Bronchial epithelial cell (primary cell): ENCODE data around the gene CARMIL1. TPM values are rescaled to one million over a fixed set of nuclear protein-coding genes. Genes with fewer than 3 reads are reported as not detected.

ENCODE experiments used
- DNase-seq: peaks from one replicate; pipeline ENCODE4 v3.0.0-alpha.2; 2010; ENCODE audit warnings: low read depth
- FAIRE-seq: peaks from 2 replicates; lab custom pipeline; 2011; peaks lifted over from hg19 to GRCh38; lab: Jason Lieb, UNC
- H3K27me3 ChIP-seq: 2 replicates; pipeline ENCODE4 v1.5.1; 2011; ENCODE audit warnings: low read length; ENCODE audit not compliant: control insufficient read depth, insufficient read depth
- H3K36me3 ChIP-seq: 2 replicates; pipeline ENCODE4 v1.5.1; 2011; ENCODE audit warnings: low read length; ENCODE audit not compliant: control insufficient read depth, insufficient read depth
- H3K4me3 ChIP-seq: 2 replicates; pipeline ENCODE4 v1.5.1; 2011; ENCODE audit warnings: mild to moderate bottlenecking, low read depth, low read length, control low read depth
- CTCF ChIP-seq: IDR thresholded peaks from 2 replicates; pipeline ENCODE4 v1.5.1; 2011; ENCODE audit warnings: mild to moderate bottlenecking, moderate library complexity, low read length, control low read depth, inconsistent platforms; ENCODE audit not compliant: insufficient read depth, severe bottlenecking
- total RNA-seq: library from RNA; depleted of rRNA; stranded (reverse); fragments of >200 nt; gene quantifications from 2 replicates; pipeline ENCODE4 v1.2.1, GENCODE V29; 2014

The CARMIL1 gene
- total RNA-seq, 1 donor from 2014 or later = 12.1 TPM

GRCh38 chr6:25404091-25404490 is 124.9 kb downstream of the CARMIL1 start:
- H3K4me3 ChIP-seq = no peak overlapping the region
- no peak for TF ChIP-seq CTCF
- FAIRE-seq = no peak
- H3K27me3 ChIP-seq = no peaks in the 10 kb centered on the region
- H3K36me3 ChIP-seq = no peaks in the 10 kb centered on the region
- no peak for DNase-seq

- DNase-seq (peak; percentile 46), FAIRE-seq (no peak)
- TF ChIP-seq CTCF = no peak
- Histone ChIP-seq H3K27me3 (no peaks in the 10 kb centered on the region), H3K36me3 (no peaks in the 10 kb centered on the region), H3K4me3 (no peak overlapping the region)
Measured at GRCh38 chr6:25404693-25405169, 125.6 kb downstream of the CARMIL1 start.

GRCh38 chr6:25405442-25405841 is 126.3 kb downstream of the CARMIL1 start:
- H3K36me3 ChIP-seq = no peaks in the 10 kb centered on the region
- no peaks in the 10 kb centered on the region for H3K27me3 ChIP-seq
- FAIRE-seq (no peak), DNase-seq (no peak)
- no peak overlapping the region for H3K4me3 ChIP-seq
- TF ChIP-seq CTCF = no peak

- Histone ChIP-seq H3K27me3 (no peaks in the 10 kb centered on the region), H3K36me3 (no peaks in the 10 kb centered on the region), H3K4me3 (no peak overlapping the region)
- DNase-seq = no peak
- no peak for TF ChIP-seq CTCF
- FAIRE-seq = no peak
Measured at GRCh38 chr6:25407431-25407830, 128.3 kb downstream of the CARMIL1 start.

- no peak for FAIRE-seq
- DNase-seq = no peak
- no peaks in the 10 kb centered on the region for H3K36me3 ChIP-seq
- no peak for TF ChIP-seq CTCF
- no peaks in the 10 kb centered on the region for H3K27me3 ChIP-seq
- no peak overlapping the region for H3K4me3 ChIP-seq
Measured at GRCh38 chr6:25410102-25410501, 130.9 kb downstream of the CARMIL1 start.

- DNase-seq (no peak), FAIRE-seq (no peak)
- no peak for TF ChIP-seq CTCF
- H3K36me3 ChIP-seq = no peaks in the 10 kb centered on the region
- H3K27me3 ChIP-seq = no peaks in the 10 kb centered on the region
- no peak overlapping the region for H3K4me3 ChIP-seq
Measured at GRCh38 chr6:25411316-25411950, 132.3 kb downstream of the CARMIL1 start.
